ENCODE data around the gene NTRK1. TPM values are rescaled to one million over a fixed set of nuclear protein-coding genes. Genes with fewer than 3 reads are reported as not detected.

The NTRK1 gene
- total and polyA plus RNA-seq, 2 donors (not counting 1 experiment from before 2014, with no cell fraction given) = not detected

- no peak overlapping the region for H3K4me3 Mint-ChIP-seq
- Histone ChIP-seq H3K27ac (ENCODE audit: low read length in 2 of 2) (no peak overlapping the region), H3K9me3 (ENCODE audit: control extremely low read depth in 1 of 3, control insufficient read depth in 2 of 3, insufficient read depth in 1 of 3, low read length in 2 of 3) (no peaks in the 10 kb centered on the region), H3K9ac (ENCODE audit: low read length) (no peak overlapping the region), H3K27me3 (replicated peaks in 1 of 4; ENCODE audit: control extremely low read depth in 1 of 4, control insufficient read depth in 3 of 4, insufficient read depth in 4 of 4, low read length in 3 of 4) (peaks cover 0 to 14% (median 4%) of the 10 kb centered on the region in 4 experiments), H3K36me3 (replicated peaks in 1 of 2; ENCODE audit: control extremely low read depth in 1 of 2, control insufficient read depth in 1 of 2, extremely low read depth in 1 of 2, insufficient read depth in 2 of 2, low read length in 1 of 2) (no peaks in the 10 kb centered on the region), H4K20me1 (ENCODE audit: control insufficient read depth, insufficient read depth, low read length, poor library complexity, severe bottlenecking) (no peaks in the 10 kb centered on the region), H3K79me2 (ENCODE audit: control insufficient read depth, insufficient read depth, low read length) (no peaks in the 10 kb centered on the region), H3K4me1 (ENCODE audit: control insufficient read depth in 2 of 2, insufficient read depth in 2 of 2, low read length in 2 of 2) (no peaks in the 10 kb centered on the region), H3K4me3 (ENCODE audit: control extremely low read depth in 1 of 5, extremely low read depth in 1 of 5, insufficient read depth in 1 of 5, low read depth in 2 of 5, low read length in 4 of 5) (no peak overlapping the region), H2AFZ (ENCODE audit: insufficient read depth, low read depth, low read length, poor library complexity, severe bottlenecking) (no peak overlapping the region), H3K4me2 (replicated peaks; ENCODE audit: low read depth, low read length, poor library complexity, severe bottlenecking) (no peak overlapping the region)
- no peaks in the 10 kb centered on the region for H3K4me1 Mint-ChIP-seq
- POLR2A ChIA-PET = no interaction called here
- intact Hi-C loops (cut with micrococcal nuclease) = no loop called here
- TF ChIP-seq EZH2 (IDR thresholded peaks at IDR 0.05; ENCODE audit: borderline replicate concordance, insufficient read depth, low read depth, low read length, poor library complexity, severe bottlenecking) = no peak
- TF ChIP-seq CTCF (IDR thresholded peaks at IDR 0.05) = no peak
- CTCF ChIA-PET = no interaction called here
- H3K9me3 Mint-ChIP-seq (ENCODE audit: insufficient read depth) = no peaks in the 10 kb centered on the region
- H3K27ac Mint-ChIP-seq = no peak overlapping the region
- H3K27me3 Mint-ChIP-seq = peaks cover 38% of the 10 kb centered on the region
- DNase-seq = no peak
- 96% methylated on average over 4 of the region's 5 CpGs for WGBS (ENCODE audit: insufficient coverage)
- no peak for ATAC-seq (ENCODE audit: low read depth)
Measured at GRCh38 chr1:156823210-156823790, 37.4 kb upstream of the NTRK1 start.

- no CpG with 5 or more reads among the region's 1 CpG for WGBS (ENCODE audit: insufficient coverage)
- no peak overlapping the region for H3K9ac ChIP-seq (ENCODE audit: low read length)
- H4K20me1 ChIP-seq (ENCODE audit: control insufficient read depth, insufficient read depth, low read length, poor library complexity, severe bottlenecking) = no peaks in the 10 kb centered on the region
- peaks cover 0 to 12% (median 5%) of the 10 kb centered on the region in 4 experiments for H3K27me3 ChIP-seq (replicated peaks in 1 of 4; ENCODE audit: control extremely low read depth in 1 of 4, control insufficient read depth in 3 of 4, insufficient read depth in 4 of 4, low read length in 3 of 4)
- Mint-ChIP-seq H3K27me3 (peaks cover 36% of the 10 kb centered on the region), H3K4me3 (no peak overlapping the region), H3K9me3 (ENCODE audit: insufficient read depth) (no peaks in the 10 kb centered on the region), H3K27ac (no peak overlapping the region), H3K4me1 (no peaks in the 10 kb centered on the region)
- H3K4me1 ChIP-seq (ENCODE audit: control insufficient read depth in 2 of 2, insufficient read depth in 2 of 2, low read length in 2 of 2) = no peaks in the 10 kb centered on the region
- ChIA-PET POLR2A (no interaction called here), CTCF (no interaction called here)
- H3K79me2 ChIP-seq (ENCODE audit: control insufficient read depth, insufficient read depth, low read length) = no peaks in the 10 kb centered on the region
- DNase-seq (no peak), ATAC-seq (ENCODE audit: low read depth) (no peak)
- H3K4me3 ChIP-seq (ENCODE audit: control extremely low read depth in 1 of 5, extremely low read depth in 1 of 5, insufficient read depth in 1 of 5, low read depth in 2 of 5, low read length in 4 of 5) = no peak overlapping the region
- no peaks in the 10 kb centered on the region for H3K36me3 ChIP-seq (replicated peaks in 1 of 2; ENCODE audit: control extremely low read depth in 1 of 2, control insufficient read depth in 1 of 2, extremely low read depth in 1 of 2, insufficient read depth in 2 of 2, low read length in 1 of 2)
- no peak for TF ChIP-seq CTCF (IDR thresholded peaks at IDR 0.05)
- TF ChIP-seq EZH2 (IDR thresholded peaks at IDR 0.05; ENCODE audit: borderline replicate concordance, insufficient read depth, low read depth, low read length, poor library complexity, severe bottlenecking) = no peak
- no peaks in the 10 kb centered on the region for H3K9me3 ChIP-seq (ENCODE audit: control extremely low read depth in 1 of 3, control insufficient read depth in 2 of 3, insufficient read depth in 1 of 3, low read length in 2 of 3)
- intact Hi-C loops (cut with micrococcal nuclease) = no loop called here
- no peak overlapping the region for H3K4me2 ChIP-seq (replicated peaks; ENCODE audit: low read depth, low read length, poor library complexity, severe bottlenecking)
- H2AFZ ChIP-seq (ENCODE audit: insufficient read depth, low read depth, low read length, poor library complexity, severe bottlenecking) = no peak overlapping the region
- no peak overlapping the region for H3K27ac ChIP-seq (ENCODE audit: low read length in 2 of 2)
Measured at GRCh38 chr1:156826630-156827029, 34.0 kb upstream of the NTRK1 start.

Measured in B cell (primary cell).